Stimulated activated CD8-positive, alpha-beta memory T cell treated with anti-CD3 and anti-CD28 coated beads, Interleukin-2, amount 100 ng/mL, for 48 hours (primary cell): ENCODE results near the gene FAM227B.
"Not testable (repeated sequence)": the region's sequence is repeated elsewhere in the genome, so short reads cannot be mapped to it uniquely, and the experiment has no call there.

Experiments used
- DNase-seq, 2 donors: peaks; one replicate each; pipeline ENCODE4 v3.0.0-alpha.2; 2020; ENCODE audit warnings: low read depth in 2 of 2

The FAM227B gene

DNA sequence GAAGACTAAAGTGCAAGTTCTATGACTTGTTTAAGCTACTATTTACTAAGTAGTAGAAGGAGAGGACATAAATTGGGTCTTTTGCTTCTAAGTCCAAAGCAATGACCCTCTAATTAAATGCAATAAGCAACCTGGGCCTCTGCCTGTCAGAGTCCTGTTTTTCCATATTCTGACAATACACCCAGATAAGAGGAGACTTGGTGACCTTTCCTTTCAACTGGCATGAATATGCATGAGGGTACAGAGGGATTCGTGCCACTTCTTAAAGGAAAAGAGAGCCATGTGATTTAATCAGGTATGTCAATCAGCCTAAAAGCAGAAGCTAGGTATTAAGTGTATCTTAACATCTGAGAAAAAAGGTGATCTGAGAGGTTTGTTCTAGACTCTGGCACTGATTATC, 248.3 kb downstream of the FAM227B start:
- no peak for DNase-seq

DNA sequence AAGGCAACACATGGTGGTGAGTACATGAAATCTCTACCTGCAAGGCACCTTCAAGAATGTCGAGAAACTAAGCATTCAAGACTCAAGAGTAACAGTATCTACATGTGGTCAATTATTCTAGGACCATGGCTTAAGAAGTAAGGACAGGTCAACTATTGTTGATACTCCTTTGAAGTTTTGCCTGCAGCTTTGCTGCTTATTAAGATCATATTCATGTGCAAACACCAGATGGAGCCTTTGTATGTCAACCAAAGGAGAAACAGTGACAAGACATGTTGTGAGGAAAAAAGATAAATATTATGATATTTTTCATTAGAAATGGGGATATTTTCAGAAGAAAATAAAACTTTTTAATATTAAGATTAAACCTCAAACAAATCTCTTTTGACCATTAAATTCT, 249.8 kb downstream of the FAM227B start:
- no peak for DNase-seq

DNA sequence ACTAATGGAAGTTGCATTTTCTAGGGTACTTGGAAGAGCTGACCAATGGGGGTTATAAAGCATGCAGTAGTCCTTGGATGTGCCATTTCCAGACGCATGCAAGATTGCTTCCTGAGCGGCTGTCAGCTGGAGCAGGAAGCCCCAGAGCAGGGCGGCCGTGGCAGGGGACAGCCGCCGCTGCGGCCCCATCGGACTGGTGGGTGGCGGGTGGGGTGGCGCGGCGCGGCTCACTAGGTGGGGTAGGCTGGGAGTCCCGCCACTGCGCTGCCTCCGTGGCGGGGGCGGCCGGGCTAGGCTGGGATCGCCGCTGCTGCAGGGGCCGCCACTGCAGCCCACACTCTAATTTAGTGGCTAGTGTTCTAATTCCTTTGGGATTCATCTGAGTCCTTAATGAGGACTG, 254.1 kb downstream of the FAM227B start:
- no peak for DNase-seq

DNA sequence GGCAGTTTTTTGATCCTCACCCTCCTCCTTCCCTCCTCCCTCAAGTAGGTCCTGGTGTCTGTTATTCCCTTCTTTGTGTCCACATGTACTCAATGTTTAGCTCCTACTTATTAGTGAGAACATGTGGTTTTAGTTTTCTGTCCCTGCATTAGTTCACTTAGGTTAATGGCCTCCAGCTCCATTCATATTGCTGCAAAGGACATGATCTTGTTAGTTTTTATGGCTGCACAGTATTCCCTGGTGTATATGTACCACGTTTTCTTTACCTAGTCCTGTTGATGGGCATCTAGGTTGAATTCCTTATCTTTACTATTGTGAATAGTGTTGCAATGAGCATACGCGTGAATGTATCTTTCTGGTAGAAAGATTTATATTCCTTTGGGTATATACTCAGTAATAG, 259.2 kb downstream of the FAM227B start:
- no peak for DNase-seq

DNA sequence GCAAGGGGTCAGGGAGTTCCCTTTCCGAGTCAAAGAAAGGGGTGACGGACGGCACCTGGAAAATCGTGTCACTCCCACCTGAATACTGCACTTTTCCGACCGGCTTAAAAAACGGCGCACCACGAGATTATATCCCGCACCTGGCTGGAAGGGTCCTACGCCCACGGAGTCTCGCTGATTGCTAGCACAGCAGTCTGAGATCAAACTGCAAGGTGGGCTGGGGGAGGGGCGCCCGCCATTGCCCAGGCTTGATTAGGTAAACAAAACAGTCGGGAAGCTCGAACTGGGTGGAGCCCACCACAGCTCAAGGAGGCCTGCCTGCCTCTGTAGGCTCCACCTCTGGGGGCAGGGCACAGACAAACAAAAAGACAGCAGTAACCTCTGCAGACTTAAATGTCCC, 266.2 kb downstream of the FAM227B start:
- DNase-seq, result not testable (repeated sequence)

DNA sequence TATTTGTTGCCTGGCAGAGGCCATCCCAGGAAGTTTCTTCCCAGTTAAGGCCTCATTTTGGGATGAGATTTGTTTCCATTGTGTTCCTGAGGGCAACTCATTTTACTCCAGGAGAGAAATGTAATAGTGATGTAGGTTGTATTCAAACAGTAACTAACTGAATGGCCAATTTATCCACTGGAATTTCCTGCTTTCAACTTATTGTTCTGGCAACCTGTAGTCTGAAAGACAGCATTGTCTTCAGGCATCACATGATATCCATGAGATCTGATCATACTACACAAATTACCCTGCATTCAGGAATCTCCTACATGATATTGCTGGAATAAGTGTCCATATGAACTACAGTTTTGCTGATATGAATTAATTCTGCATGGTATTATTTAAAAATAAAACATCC, 277.1 kb downstream of the FAM227B start:
- no peak for DNase-seq

DNA sequence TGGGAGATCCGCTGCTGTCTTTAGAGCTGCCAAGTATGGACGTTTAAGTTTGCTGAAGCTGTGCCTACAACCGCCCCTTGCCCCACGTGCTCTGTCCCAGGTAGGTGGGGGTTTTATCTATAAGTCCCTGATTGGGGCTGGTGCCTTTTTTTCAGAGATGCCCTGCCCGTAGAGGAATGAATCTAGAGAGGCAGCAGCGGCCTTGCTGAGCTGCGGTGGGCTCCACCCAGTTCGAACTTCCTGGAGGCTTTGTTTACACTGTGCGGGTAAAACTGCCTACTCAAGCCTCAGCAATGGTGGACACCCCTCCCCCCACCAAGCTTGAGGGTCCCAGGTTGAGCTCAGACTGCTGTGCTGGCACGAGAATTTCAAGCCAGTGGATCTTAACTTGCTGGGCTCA, 281.0 kb downstream of the FAM227B start:
- DNase-seq, result no peak

DNA sequence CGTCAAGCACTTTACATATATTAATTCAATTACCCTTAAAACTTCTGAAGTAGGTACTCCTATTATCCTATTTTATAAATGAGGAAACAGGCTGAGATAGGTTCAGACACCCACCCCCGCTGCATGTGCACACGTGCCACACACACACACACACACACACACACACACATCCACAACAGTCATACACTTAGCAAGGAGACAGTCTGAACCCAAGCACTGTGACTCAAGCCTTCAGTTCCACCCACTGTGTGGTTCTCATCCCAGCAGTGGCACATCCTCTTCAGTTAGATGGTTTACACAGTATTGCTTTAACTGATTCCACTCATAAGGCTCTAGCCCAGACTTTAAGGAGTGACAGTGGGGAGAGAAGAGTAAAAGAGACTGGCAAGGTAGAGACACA, 288.7 kb downstream of the FAM227B start:
- DNase-seq, result no peak

DNA sequence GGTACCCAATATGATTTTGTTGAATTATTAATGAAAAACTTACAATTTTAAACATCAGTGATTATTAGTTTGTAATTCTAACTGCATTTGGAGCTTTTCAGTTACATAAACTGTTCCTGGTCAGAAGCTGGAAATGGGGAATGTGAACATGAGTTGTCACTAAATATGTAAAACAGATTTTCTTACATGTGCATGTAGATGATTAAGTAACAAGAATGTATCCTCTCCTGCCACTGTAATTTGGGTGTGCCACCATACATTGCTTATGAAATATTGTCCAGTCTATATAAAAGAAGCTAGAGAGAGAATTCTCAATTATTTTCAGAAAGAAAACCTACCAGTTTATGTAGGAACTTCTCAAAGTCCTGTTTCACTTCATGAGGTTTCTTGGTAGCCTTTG, 289.2 kb downstream of the FAM227B start:
- DNase-seq, result no peak

DNA sequence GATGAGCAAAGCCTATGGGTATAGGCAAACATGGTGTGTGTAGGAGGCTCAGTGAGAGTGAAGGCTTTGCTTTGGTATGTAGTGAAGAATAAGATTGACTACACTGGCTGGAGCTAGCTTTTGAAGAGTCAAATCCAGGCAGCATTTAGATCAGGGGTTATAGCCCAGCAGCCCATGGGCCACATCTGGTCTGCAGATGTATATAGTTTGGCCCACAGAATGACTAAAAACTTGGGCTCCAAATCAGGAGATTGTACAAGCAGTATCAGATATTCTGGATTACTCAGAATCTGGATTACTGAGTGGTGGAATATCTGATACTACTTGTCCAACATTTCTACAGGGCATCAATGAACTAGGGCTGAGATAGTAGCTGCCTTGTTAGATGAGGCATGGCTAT, 290.5 kb downstream of the FAM227B start:
- DNase-seq, result no peak

DNA sequence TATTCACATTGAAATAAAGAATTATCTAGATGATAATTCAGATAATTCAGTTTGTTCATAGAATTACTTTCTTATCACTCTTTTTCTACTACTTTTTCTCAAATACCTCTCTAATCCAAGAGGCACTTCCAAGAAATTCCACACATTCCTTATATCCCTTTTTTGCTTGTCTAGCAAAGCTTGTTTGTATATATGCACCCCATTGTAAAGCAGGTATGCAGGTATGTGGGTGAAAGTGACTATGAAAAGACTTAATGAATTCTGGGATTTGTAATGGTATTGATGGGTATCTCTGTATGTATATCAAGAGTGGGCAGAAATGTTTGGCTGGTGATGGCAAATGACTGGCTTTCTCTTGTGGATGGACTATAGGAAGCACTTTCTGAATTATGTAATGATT, 291.7 kb downstream of the FAM227B start:
- no peak for DNase-seq

DNA sequence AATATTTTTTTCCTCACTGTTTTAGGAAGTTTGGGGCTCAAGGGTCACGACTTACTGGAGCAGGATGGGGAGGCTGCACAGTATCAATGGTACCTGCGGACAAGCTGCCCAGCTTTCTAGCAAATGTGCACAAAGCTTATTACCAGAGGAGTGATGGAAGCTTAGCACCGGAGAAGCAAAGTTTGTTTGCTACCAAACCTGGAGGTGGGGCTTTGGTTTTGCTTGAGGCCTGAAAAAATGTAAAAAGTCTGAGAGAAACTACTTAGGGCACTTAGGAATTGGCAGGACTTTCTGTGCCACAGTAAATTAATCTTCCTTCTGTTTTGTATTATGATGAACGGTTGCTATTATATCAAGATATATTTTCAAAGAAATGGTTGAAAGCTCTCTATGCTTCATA, 292.7 kb downstream of the FAM227B start:
- DNase-seq, result no peak

DNA sequence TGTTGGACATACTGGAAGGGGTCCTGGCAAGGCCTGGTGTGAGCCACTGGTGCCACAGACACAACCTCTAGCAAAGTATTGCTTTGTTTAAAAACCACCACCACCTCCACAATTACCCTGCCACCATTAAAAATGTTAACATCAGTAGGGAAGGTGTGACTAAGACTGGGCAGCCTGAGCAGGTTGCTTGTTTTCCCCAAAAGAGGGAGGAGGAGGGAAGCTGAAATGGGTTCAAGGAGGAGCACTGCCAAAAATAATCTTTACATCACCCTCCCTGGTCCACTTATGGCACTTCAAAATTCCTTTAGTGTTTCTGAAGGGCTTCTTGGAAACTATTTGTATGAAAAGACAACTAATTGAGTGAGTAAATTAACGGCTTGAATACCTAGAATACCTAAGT, 297.4 kb downstream of the FAM227B start:
- no peak for DNase-seq

DNA sequence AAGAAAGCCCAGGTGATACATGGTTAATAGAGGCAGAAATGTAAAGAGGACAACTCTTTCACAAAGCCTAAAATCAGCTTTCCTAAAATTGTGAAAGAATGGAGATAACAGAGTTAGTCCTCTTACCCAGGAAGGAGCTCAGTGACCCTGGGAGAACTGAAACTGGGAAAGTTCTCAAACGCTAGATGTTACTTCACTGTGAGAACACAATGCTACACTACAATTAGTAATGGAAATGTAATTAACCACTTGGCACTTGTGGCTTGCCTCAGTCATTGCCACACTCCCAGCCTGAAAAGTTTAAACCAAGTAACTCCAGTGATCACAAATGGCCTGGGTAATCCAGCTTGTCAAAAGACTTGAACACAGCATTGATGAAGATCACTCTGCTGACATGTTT, 300.3 kb downstream of the FAM227B start:
- DNase-seq, result no peak

DNA sequence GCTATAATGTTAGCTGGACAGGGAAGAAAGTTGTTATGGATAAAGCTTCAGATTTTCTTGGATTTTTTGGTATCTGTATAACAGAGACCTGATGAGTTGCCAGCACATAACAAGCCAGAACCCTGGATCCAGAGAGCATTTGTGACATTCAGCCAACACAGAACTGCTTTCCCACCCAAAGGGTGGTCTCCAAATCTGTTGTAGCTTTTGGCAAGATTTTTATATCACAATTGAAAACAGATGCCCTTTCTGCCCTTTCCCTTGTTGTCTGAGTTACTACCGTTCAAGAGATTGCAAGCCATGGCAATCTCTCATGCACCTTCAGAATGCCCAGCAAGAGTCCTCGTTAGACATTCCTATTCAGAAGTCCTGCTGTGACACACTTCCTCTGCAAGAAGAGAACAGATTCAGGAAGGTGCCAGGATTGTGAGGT, 305.2 kb downstream of the FAM227B start:
- no peak for DNase-seq

DNA sequence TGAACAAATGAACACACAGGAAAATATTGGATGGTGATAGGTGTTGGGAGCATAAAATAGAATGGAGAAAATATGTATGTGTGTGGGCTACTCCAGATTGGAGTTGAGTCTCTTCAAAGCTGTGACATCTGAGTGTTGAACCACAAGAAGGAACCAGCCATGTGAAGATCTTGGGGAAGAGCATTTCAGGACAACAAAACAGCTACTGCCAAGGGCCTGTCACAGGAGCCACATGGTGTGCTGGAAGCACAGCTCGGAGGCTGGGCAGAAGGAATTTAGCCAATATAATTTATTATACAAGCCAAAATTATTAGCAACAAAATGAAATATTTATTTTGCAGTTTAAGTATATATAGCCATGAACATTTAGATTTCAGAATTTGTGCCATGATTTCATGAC, 305.9 kb downstream of the FAM227B start:
- DNase-seq, result no peak

DNA sequence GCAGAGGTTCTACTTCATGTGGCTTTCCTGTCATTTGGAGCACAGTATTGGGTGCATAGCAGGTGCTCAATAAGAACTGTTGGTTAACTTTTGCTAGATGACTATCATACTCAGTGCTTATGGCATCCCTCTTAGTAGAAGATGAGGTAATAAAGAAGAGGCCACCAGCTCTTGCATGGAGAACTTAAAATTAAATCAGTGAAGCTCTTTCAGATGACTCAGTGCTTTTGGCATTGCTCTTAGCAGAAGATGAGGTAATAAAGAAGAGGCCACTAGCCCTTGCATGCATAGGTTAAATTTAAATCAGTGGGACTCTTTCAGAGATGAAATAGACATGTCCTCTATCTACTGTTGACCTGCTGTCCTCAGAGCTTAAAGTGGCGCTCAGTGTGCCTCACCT, 307.0 kb downstream of the FAM227B start:
- DNase-seq, result no peak

DNA sequence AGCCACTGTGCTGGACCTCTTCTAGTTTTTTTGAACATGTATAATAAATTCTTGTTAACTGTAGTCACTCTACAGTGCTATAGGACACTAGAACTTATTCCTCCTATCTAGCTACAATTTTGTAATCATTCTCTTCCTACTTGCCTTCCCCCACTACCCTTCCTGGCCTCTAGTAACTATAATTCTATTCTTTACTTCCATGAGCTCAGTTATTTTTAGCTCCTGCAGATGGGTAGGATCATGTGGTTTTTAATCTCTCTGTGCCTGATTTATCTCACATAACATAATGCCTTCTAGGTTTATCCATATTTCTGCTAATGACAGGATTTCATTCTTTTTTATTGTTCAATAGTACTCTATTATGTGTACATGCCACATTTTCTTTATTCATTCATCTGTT, 310.7 kb downstream of the FAM227B start:
- DNase-seq, result no peak

DNA sequence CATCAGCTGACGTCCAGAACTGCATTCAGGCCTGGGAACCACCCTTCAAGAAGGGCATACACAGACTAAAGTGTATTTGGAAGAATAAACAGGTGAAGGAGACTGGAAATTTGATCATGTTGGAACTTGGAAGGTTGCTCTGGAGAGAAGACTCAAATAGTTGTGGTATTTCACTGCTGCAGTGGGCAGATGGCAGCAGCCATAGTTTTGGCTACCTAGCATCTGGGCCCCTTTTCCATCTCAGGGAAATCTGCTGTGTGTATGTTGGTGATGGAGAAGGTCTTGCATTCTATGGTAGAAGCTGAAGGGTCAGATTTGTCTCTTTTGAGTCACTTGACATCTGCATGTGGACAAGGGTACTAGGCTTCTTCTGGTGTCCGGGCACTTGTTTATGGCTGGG, 311.9 kb downstream of the FAM227B start:
- DNase-seq, result no peak

DNA sequence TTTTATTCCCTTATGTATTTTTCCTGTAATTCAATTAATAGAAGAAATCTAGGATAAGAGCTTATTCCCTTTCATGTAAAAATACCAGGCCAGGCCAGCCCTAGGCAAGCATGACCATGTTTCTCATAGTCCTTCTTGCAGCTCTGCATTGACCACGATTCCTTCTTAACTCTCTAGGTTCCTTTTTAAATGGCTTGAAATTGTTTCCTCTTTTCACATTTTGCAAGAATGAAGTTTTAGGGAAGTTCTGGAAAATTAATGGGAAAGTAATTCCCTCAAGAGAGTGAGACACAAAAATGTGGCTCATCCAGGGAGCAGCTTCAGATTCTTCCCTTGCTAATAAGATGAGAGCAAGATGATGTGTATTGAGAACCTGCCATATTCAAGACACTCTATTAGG, 314.1 kb downstream of the FAM227B start:
- DNase-seq, result no peak

DNA sequence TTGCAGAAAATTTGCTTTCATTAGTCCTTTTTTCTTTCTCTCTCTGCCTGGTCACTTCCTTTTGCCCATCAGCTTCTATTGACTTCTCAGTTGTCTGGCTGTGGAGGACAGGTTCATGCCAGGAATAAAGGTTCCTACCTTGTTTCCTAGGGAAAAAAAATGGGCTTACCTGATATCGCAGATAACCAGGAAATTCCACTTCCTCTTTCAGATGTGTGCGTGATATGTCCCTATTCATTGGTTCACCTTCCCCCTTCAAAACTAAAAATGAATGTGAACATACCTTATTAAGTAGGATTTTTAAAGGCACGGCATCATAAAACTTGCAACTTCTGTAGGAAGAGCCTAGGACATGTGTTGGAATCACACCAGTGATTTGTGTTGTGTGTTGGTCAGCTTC, 317.6 kb downstream of the FAM227B start:
- DNase-seq, result no peak

DNA sequence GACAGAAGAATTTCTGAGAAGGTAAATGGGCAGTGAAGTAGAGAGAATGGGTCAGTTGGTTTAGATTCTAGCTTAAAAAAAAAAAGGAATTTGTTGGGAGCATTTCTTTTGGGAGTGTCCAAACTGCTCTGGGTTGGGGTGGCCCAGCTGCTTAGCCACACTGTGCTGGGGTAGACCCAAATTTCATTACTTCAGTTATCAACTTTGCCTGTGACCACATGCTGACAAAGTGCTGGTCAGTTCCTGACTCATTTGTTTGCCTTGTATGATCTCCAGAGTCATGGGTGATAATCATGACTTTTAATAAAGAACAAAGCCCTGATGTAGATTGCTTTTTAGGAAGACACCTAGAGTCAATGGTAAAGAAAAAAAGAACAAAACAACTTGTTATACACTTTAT, 319.1 kb downstream of the FAM227B start:
- no peak for DNase-seq

DNA sequence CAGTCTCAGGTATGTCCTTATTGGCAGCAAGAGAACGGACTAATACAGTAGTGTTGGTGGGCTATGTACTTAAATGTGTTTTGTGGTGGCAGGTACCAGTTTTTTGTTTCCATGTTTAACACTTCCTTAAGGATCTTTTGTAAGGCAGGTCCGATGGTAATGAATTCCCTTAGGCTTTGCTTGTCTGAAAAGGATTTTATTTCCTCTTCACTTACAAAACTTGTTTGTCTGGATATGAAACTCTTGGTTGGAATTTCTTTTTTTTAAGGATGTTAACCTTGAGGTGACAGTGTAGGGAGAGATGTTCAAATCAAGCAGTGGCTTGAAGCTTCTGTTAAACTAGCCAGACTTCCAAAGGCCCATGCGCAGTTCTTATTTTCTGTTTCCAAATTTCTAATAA, 319.8 kb downstream of the FAM227B start:
- no peak for DNase-seq

DNA sequence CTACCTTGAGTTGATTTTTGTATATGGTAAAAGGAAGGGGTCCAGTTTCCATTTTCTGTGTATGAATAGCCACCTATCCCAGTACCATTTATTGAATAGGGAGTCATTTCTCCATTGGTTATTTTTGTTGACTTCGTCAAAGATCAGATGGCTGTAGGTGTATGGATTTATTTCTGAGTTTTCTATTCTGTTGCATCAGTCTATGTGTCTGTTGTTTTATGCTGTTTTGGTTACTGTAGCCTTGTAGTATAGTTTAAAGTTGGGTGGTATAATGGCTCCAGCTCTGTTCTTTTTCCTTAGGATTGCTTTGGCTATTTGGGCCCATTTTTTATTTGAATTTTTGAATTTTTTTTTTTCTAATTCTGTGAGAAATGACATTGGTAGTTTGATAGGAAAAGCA, 323.0 kb downstream of the FAM227B start:
- DNase-seq, result no peak

DNA sequence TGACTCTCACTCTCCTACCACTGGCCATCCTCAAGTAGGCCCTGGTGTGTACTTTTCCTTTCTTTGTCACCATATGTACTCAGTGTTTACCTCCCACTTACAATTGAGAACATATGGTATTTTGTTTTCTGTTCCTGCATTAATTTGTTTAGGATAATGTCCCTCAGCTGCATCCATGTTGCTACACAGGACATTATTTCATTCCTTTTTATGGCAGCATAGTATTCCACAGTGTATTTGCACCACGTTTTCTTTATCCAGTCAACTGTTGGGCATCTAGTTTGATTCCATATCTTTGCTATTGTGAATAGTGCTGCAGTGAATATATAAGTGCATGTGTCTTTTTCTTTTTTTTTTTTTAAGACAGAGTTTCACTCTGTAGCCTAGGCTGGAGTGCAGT, 324.4 kb downstream of the FAM227B start:
- no peak for DNase-seq
